HK-2 (cell line): Measurements from ENCODE around the gene VRK2.
"Not testable (repeated sequence)": the region's sequence is repeated elsewhere in the genome, so short reads cannot be mapped to it uniquely, and the experiment has no call there.

Experiments used
- DNase-seq: peaks from one replicate; pipeline ENCODE4 v3.0.0-alpha.2; 2018; ENCODE audit not compliant: unreplicated experiment

The VRK2 gene

GRCh38 chr2:58107803-58108710 lies 61.5 kb downstream of the VRK2 start:
- no peak for DNase-seq

GRCh38 chr2:58109481-58109880 lies 62.9 kb downstream of the VRK2 start:
- DNase-seq = no peak

GRCh38 chr2:58110765-58111164 lies 64.2 kb downstream of the VRK2 start:
- DNase-seq = no peak

DNA sequence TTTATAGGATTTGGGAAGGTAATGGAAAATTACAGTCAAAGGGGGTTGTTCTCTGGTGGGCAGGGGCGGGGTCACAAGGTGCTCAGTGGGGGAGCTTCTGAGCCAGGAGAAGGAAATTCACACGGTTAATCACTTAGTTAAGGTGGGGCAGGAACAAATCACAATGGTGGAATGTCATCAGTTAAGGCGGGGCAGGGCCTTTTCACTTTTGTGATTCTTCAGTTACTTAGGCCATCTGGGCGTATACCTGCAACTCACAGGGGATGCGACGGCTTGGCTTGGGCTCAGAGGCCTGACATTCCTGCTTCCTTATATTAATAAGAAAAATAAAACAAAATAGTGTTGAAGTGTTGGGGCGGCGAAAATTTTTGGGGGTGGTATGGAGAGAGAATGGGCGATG lies 67.0 kb downstream of the VRK2 start:
- not testable (repeated sequence) for DNase-seq

DNA sequence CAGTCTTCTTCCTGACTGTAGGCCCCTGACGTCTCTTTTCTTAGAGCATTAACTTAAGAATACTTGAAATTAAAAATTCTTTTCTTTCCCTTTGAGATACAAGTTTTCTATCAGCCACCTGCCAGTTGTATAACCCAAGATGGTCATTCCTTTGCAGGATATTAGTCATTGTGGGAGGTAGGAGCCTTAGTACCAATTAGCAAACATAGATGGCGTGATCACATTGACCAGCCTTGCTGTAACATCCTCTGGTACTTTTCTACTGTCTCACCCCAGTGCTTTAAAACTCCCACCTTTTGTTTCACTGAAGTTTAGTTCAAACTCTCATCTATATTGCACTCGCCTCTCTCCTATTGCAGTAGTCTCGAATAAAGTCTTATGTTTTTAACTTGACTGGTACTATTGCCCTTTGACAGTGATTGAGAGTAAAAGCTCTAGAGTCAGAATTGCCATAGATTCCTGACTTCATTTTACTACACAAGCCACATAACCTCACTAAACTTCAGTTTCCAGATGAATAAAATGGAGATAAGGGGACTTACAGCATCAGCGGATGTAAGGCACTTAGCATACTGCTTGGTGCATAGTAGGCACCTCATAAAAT lies 74.1 kb downstream of the VRK2 start:
- DNase-seq = no peak

GRCh38 chr2:58122040-58122439 lies 75.4 kb downstream of the VRK2 start:
- no peak for DNase-seq

DNA sequence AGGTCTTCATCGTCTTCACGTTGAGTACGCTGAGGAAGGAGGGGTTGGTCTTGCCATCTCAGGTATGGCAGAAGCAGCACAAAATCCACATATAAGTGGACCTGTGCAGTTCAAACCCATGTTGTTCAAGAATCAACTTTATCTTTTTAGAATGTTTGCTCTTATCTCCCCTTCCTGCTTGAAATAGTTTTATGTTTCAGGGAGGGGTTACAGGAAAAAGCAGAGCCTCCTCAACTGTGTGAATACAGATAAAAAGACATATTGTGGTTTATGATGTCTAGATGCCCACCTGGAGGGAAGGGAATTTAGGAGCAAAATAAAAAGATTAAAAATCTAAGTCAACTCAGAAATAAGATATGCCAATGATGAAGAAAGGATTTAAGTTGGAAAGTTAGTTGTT lies 75.9 kb downstream of the VRK2 start:
- DNase-seq = no peak

DNA sequence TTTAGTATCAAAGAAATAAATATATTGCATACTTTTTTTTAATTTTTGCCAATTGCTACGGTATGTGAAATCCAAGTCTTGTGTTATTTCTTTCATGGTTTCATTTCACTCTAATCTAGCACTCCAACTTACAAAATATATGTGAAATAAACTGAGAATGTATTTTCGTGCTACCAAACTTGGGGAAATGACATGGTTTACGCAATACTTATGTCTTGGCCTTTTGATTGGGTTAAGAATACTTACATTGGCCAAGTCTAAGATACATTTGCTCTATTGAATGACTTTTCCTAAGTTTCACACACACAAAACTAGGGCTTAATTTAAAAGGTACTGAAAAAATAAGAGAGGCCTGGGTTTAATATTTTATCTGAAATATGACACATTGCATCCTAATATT lies 80.5 kb downstream of the VRK2 start:
- no peak for DNase-seq

DNA sequence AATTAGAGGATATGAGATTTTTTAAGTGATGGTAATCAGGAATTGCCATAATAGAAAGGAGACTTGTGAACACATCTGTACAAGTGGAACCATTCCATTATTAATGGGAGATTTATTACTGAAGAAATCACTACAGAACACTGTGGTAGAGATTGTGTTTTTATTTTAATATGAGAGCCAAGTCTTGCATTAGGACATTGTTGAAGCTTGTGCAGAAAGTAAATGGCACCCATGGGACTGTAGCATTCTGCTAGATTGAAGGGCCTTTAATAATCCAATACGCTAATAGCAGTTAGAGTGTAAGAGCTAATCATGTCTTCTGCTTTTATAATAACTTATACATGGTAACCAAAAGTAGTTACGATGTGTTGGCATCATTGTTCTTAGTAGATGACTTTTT lies 83.6 kb downstream of the VRK2 start:
- DNase-seq = no peak

DNA sequence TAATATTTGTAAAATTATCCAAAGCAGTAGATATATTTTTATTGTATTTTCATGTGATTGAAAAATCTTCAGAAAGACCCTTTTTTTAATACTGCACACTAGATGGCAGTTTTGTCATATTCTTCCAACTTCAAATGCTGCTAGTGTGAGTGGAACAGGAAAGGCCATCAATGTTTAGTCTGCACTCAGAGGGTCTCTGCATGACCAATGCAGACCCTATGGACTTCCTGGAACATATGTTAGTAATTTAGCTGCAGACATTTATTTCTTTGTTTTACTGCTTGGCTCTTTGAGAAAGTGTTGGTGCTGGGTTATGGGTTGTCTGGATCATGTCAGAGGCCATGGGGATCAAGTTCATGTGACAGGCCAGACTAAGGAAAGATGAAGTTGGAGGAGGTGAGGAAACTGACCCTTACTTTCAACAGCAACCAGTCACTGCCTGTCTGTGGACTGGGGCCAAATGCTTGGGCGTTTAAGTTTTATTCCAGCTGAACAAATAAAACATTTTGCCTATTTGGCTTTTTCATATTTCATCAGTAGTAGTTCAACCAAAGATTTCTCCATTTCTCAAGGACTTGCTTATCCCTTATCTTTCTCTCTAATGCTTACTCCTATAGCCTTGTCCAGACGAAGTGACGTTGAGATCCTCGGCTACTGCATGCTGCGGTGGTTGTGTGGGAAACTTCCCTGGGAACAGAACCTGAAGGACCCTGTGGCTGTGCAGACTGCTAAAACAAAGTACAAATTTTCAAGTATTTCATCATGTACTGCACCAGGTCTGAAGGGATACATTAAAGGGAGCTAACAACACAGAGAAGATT lies 84.8 kb downstream of the VRK2 start:
- DNase-seq = no peak

GRCh38 chr2:58133395-58133794 lies 86.8 kb downstream of the VRK2 start:
- no peak for DNase-seq

DNA sequence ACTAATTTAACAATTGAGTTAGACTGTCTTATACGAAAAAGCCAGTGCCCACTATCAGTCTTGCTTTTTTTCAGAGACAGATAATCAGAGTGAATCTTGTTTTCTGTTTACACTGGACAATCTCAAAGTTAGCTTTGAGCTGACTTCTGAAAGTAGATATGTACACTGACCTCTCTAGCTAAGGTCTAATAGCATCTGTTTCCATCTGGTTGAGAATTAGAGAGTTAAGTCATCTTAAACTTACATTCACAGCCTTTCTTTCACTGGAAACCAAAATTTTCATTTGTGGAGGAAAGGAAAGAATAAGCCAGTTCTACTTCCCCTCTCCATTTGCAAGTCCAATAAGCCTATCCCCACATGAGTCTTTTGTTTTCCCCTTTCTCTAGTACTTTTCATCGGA lies 89.3 kb downstream of the VRK2 start:
- DNase-seq = no peak

GRCh38 chr2:58137221-58137620 lies 90.6 kb downstream of the VRK2 start:
- DNase-seq = no peak

DNA sequence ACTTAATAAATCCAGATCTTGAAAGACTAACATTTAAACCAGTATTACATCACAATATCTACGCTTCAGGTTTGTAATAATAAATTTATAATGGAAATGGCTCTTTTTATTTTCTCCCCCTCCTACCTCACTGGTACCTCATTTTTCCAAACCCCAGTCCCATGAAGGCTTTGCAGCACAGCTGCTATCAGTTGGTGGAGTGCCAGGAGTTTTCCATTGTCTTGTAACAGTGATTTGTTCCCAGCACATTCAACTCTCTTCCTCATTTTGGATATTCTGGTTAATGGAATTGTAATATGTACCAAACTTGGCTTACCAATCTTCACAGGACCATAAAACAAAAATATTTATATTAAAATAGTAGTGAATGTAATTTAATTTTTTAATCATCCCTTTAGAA lies 91.2 kb downstream of the VRK2 start:
- DNase-seq = no peak

DNA sequence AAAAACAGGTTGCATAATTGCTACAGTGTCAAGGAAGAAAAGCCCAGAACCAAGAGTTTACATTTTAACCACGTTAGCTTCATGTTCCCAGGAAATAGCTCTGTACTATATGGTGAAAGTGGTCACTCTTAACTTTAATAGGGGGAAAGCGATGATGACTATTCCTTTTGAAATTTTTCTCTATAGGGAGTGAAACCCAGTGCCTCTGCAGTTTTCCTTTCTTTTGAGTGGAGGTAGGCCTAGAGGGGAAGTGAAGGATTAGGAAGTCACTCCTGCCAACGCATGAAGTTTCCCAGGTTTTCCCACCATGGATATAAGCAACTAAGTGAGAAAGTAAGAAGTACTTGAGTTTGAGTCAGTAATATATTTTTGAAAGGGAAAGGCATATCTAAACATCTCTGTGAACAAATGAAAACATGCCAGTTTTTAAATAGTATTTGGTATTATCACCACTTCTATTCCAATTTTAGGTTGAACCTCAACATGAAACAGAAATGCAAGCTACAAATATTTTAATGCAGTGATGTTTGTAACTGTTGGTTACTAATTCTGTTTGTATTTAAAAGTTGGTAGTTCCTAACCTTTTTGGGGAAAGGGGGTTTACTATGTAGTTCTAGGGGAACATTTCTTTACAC lies 91.9 kb downstream of the VRK2 start:
- no peak for DNase-seq

DNA sequence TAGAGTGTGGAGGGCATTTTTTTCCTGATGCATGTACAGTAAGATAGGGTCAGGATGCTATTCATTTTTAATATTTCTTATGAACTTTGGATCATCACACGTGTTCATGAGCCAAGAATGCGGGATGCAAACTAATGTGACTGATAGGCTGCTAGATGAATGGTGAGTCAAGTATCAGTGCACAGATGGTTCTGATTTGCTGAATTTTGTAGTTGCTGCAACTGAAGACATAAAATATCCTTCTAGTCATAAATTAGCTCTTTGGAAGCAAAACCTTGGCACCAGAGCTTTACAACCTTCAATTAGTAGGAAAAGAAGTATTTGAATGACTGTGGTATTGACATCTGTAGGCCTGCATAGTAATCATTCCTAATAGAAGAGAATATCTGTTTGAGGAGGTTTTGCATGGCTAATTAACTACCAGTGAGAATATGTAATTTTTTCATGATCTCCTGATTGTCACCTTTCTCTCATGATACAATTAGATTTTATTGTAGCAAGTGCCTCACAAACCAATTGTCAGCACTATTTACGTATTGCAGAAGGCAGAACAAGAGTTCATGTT lies 94.0 kb downstream of the VRK2 start:
- DNase-seq = no peak

DNA sequence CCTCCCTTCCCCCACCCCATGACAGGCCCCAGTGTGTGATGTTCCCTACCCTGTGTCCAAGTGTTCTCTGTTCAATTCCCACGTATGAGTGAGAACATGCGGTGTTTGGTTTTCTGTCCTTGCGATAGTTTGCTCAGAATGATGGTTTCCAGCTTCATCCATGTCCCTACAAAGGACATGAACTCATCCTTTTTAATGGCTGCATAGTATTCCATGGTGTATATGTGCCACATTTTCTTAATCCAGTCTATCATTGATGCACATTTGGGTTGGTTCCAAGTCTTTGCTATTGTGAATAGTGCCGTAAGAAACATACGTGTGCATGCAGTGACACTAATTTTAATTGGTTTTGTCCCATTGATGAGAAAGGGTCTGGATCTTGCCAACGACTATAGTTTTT lies 99.2 kb downstream of the VRK2 start:
- DNase-seq = not testable (repeated sequence)

DNA sequence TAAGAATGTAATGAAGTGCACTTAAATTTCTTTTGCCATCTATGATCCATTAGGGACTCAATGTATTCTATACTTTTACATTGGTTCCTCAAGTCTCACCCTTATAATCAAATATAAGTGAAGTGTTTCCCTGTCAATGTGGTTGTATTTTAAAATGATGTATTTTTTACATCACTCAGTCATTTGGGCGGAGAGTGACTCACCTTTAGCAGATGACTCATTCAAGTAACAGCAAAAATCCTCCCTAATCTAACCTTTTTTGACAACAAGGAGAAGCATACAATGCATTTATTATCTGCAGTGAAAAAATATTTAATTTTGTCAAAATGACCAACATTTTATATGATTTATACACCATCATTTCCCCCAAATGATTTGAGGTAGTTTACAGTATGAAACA lies 100.1 kb downstream of the VRK2 start:
- DNase-seq = no peak

DNA sequence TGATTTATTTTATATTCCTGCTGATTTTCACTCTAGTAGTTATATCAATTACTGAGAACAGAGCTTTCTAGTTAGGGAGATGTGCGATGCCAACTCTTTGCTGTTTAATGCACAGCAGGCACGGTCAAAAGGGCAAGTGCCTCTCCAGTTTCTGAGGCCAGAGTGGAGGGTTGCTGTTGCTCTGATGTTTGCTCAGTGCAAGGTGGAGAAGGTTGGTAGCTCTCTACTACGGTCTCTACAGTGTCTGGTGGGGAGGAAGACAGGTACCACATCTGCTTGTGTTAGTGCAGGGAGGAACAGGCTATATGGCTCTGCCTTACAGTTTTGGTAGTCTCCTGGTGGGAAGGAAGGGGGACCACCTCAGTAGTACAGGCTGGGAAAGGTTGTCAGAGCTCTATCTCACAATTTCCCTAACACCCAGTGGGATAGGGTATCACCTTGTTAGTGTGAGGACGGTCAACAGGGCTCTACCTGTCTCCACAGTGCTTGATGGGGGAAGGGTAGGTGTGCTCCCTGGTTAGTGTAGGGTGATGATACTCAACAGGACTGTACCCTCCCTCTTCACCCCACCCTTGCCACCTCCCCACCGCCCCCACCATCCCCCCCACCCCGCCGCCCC lies 108.7 kb downstream of the VRK2 start:
- no peak for DNase-seq

- no peak for DNase-seq
Observed at GRCh38 chr2:58156780-58157179, 110.2 kb downstream of the VRK2 start.

- DNase-seq = no peak
Observed at GRCh38 chr2:58157754-58158153, 111.1 kb downstream of the VRK2 start.
